ENCODE measurements around the gene ITGAE.

Gene ITGAE

DNA sequence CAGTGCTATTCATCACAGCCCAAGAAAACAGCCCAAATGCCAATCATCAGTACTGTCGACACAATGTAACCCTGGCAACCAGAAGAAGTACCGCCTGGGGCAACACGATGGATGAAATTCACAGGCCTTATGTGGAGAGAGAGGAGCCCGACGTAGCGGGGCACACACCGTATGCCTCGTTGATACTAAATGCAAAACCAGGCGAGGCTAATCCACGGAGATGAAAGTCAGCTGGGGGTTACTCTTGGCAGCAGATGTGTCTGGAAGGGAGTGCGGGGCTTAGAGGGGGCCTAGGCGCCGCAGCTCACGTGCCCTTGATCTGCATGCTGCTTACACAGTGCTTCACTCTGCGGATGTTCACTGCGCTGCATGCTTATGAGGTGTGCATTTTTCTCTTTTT is 29.8 kb downstream of the ITGAE start:
- Histone ChIP-seq H3K27ac (ENCODE audit: low read depth, low read length, severe bottlenecking) (no peak overlapping the region), H3K36me3 (ENCODE audit: control insufficient read depth, insufficient read depth, low read length) (no peaks in the 10 kb centered on the region), H3K4me1 (ENCODE audit: control insufficient read depth, insufficient read depth, low read length, poor library complexity, severe bottlenecking) (peaks cover 4% of the 10 kb centered on the region), H3K9me3 (ENCODE audit: control insufficient read depth, low read length) (no peaks in the 10 kb centered on the region), H3K4me3 (ENCODE audit: extremely low read depth, insufficient read depth, low read length, poor library complexity, severe bottlenecking) (no peak overlapping the region)
- WGBS, 2 experiments (ENCODE audit: insufficient coverage in 2 of 2): 76 to 86% methylated on average over 5 to 12 of the region's 16 CpGs

GRCh38 chr17:3770466-3770865 is 30.5 kb downstream of the ITGAE start:
- 83 to 87% methylated on average over 6 to 8 of the region's 8 CpGs for WGBS, 2 experiments (ENCODE audit: insufficient coverage in 2 of 2)
- Histone ChIP-seq H3K4me3 (ENCODE audit: extremely low read depth, insufficient read depth, low read length, poor library complexity, severe bottlenecking) (no peak overlapping the region), H3K27ac (ENCODE audit: low read depth, low read length, severe bottlenecking) (no peak overlapping the region), H3K36me3 (ENCODE audit: control insufficient read depth, insufficient read depth, low read length) (no peaks in the 10 kb centered on the region), H3K9me3 (ENCODE audit: control insufficient read depth, low read length) (no peaks in the 10 kb centered on the region), H3K4me1 (ENCODE audit: control insufficient read depth, insufficient read depth, low read length, poor library complexity, severe bottlenecking) (peaks cover 4% of the 10 kb centered on the region)

GRCh38 chr17:3768769-3769168 is 32.2 kb downstream of the ITGAE start:
- no peak overlapping the region for H3K4me3 ChIP-seq (ENCODE audit: extremely low read depth, insufficient read depth, low read length, poor library complexity, severe bottlenecking)
- no peak overlapping the region for H3K27ac ChIP-seq (ENCODE audit: low read depth, low read length, severe bottlenecking)
- no peaks in the 10 kb centered on the region for H3K9me3 ChIP-seq (ENCODE audit: control insufficient read depth, low read length)
- H3K36me3 ChIP-seq (ENCODE audit: control insufficient read depth, insufficient read depth, low read length): no peaks in the 10 kb centered on the region
- H3K4me1 ChIP-seq (ENCODE audit: control insufficient read depth, insufficient read depth, low read length, poor library complexity, severe bottlenecking): peaks cover 4% of the 10 kb centered on the region
- WGBS, 2 experiments (ENCODE audit: insufficient coverage in 2 of 2): 83 to 87% methylated on average over 3 to 4 of the region's 8 CpGs

DNA sequence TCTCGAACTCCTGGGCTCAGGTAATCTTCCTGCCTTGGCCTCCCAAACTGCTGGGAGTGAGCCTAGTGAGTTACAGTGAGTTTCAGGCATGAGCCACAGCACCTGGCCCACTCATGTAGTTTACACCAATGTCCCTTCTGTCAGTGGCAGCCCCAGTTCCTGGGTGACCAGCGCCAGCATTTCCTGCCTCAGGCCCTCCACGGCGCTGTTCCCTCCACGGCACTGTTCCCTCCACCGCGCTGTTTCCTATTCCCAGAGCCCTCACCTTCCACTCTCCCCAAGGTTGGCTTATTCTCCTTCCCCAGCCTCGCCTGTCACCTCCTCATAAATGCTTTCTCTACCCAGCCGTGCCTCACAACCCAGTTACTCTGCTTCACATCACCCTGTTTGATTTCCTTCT is 32.6 kb downstream of the ITGAE start:
- Histone ChIP-seq H3K36me3 (ENCODE audit: control insufficient read depth, insufficient read depth, low read length) (no peaks in the 10 kb centered on the region), H3K27ac (ENCODE audit: low read depth, low read length, severe bottlenecking) (no peak overlapping the region), H3K4me3 (ENCODE audit: extremely low read depth, insufficient read depth, low read length, poor library complexity, severe bottlenecking) (no peak overlapping the region), H3K4me1 (ENCODE audit: control insufficient read depth, insufficient read depth, low read length, poor library complexity, severe bottlenecking) (no peaks in the 10 kb centered on the region), H3K9me3 (ENCODE audit: control insufficient read depth, low read length) (no peaks in the 10 kb centered on the region)
- WGBS, 2 experiments (ENCODE audit: insufficient coverage in 2 of 2): 91 to 94% methylated on average over 8 to 9 of the region's 9 CpGs

DNA sequence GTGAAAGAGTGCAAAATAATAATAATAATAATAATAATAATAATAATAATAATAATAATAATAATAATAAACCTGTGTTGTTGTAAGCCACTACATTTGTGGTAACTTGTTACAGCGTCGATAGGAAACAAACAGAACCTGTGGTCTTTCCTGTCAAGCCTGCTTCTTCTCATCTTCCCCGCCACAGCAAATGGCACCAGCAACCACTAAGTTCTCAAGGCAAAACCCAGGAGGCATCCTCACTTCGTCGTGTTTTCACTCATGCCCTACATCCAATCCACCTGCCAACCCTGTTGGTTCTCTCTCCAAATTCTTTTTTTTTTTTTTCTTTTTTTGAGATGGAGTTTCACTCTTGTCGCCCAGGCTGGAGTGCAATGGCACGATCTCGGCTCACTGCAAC is 34.2 kb downstream of the ITGAE start:
- Histone ChIP-seq H3K4me1 (ENCODE audit: control insufficient read depth, insufficient read depth, low read length, poor library complexity, severe bottlenecking) (no peaks in the 10 kb centered on the region), H3K4me3 (ENCODE audit: extremely low read depth, insufficient read depth, low read length, poor library complexity, severe bottlenecking) (no peak overlapping the region), H3K9me3 (ENCODE audit: control insufficient read depth, low read length) (no peaks in the 10 kb centered on the region), H3K27ac (ENCODE audit: low read depth, low read length, severe bottlenecking) (no peak overlapping the region), H3K36me3 (ENCODE audit: control insufficient read depth, insufficient read depth, low read length) (no peaks in the 10 kb centered on the region)
- 90 to 99% methylated on average over 7 to 8 of the region's 8 CpGs for WGBS, 2 experiments (ENCODE audit: insufficient coverage in 2 of 2)

GRCh38 chr17:3765981-3766380 is 35.0 kb downstream of the ITGAE start:
- H3K36me3 ChIP-seq (ENCODE audit: control insufficient read depth, insufficient read depth, low read length): no peaks in the 10 kb centered on the region
- H3K27ac ChIP-seq (ENCODE audit: low read depth, low read length, severe bottlenecking): no peak overlapping the region
- 95 to 100% methylated on average over 5 to 9 of the region's 9 CpGs for WGBS, 2 experiments (ENCODE audit: insufficient coverage in 2 of 2)
- no peaks in the 10 kb centered on the region for H3K4me1 ChIP-seq (ENCODE audit: control insufficient read depth, insufficient read depth, low read length, poor library complexity, severe bottlenecking)
- H3K4me3 ChIP-seq (ENCODE audit: extremely low read depth, insufficient read depth, low read length, poor library complexity, severe bottlenecking): no peak overlapping the region
- H3K9me3 ChIP-seq (ENCODE audit: control insufficient read depth, low read length): no peaks in the 10 kb centered on the region

DNA sequence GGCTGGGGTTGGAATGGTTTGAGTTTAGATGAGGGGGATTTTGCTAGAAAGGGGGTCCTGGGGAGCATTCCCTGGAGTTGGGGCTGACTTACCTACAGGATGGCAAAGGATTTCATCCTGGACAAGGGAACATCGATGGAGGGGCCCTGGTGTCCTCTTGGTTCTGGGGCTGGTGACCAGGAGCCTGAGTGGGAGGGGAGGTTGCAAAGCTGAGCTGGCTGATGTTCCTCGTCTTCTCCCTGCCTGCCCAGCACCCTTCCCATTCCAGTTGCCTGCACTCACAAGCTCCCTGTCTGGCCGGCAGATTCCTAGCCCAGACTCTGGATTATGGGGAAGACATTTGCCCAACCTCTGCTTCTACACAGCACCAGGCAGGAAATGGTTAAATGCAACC is 37.2 kb downstream of the ITGAE start:
- Histone ChIP-seq H3K9me3 (ENCODE audit: control insufficient read depth, low read length) (peaks cover 3% of the 10 kb centered on the region), H3K4me3 (ENCODE audit: extremely low read depth, insufficient read depth, low read length, poor library complexity, severe bottlenecking) (no peak overlapping the region), H3K4me1 (ENCODE audit: control insufficient read depth, insufficient read depth, low read length, poor library complexity, severe bottlenecking) (no peaks in the 10 kb centered on the region), H3K36me3 (ENCODE audit: control insufficient read depth, insufficient read depth, low read length) (no peaks in the 10 kb centered on the region), H3K27ac (ENCODE audit: low read depth, low read length, severe bottlenecking) (no peak overlapping the region)
- WGBS, 2 experiments (ENCODE audit: insufficient coverage in 2 of 2): 40 to 100% methylated on average over 1 of the region's 3 CpGs

DNA sequence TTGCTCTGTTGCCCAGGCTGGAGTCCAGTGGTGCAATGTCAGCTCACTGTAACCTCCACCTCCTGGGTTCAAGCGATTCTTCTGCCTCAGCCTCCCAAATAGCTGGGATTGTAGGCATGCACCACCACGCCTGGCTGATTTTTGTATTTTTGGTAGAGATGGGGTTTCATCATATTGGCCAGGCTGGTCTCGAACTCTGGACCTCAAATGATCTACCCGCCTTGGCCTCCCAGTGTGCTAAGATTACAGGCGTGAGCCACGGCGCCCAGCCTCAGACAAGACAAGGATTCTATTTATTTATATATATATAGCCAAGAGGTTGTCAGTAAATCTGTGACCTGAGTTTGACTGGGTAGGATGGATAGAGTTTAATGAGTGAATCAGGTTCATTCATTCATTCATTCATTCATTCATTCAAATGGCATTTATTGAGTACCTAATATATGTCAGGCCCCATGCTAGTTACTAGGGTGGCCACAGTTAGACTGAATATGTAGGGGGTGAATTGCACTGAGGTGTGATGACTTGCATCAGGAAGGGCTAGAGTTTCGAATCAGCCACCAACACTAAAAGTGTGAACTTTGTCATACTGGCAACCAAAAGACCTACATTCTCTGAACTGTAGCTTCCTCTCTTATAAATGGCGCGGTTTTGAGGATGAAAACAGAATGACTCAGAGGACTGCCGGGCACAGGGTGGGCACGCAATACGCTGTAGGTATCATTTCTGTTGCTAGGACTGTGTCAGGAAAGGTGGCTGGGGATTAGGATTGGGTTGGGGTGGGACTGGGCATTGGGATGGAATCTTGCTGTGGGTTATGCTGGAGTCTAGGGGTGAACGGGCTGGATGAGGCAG is 37.8 kb downstream of the ITGAE start:
- Histone ChIP-seq H3K4me3 (ENCODE audit: extremely low read depth, insufficient read depth, low read length, poor library complexity, severe bottlenecking) (no peak overlapping the region), H3K9me3 (ENCODE audit: control insufficient read depth, low read length) (peaks cover 3% of the 10 kb centered on the region), H3K27ac (ENCODE audit: low read depth, low read length, severe bottlenecking) (no peak overlapping the region), H3K36me3 (ENCODE audit: control insufficient read depth, insufficient read depth, low read length) (no peaks in the 10 kb centered on the region), H3K4me1 (ENCODE audit: control insufficient read depth, insufficient read depth, low read length, poor library complexity, severe bottlenecking) (no peaks in the 10 kb centered on the region)
- WGBS, 2 experiments (ENCODE audit: insufficient coverage in 2 of 2): 94 to 96% methylated on average over 6 to 8 of the region's 14 CpGs

DNA sequence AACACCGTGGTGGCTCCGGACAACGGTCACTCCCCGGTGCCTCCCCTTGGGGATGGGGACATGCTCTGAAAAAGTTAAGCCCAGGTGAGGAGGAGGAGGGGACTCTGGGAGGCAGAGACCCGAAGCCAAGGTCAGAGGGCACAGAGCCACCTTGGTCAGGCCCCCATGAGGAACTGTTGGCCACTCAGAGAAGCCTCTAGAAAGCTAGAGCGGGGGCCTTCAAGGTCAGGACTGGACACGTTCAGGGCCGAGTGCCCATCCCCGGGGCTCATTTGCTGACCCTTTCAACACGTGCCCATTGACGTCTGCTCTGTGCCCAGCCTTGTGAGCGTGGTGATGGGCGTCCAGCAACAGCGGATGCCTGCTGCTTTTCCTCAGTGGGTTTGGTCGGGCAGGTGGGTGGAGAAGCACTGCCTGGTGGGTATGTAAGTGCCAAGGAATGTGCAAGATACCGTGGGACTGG is 39.0 kb downstream of the ITGAE start:
- peaks cover 3% of the 10 kb centered on the region for H3K9me3 ChIP-seq (ENCODE audit: control insufficient read depth, low read length)
- H3K4me1 ChIP-seq (ENCODE audit: control insufficient read depth, insufficient read depth, low read length, poor library complexity, severe bottlenecking): no peaks in the 10 kb centered on the region
- no peak overlapping the region for H3K27ac ChIP-seq (ENCODE audit: low read depth, low read length, severe bottlenecking)
- no peaks in the 10 kb centered on the region for H3K36me3 ChIP-seq (ENCODE audit: control insufficient read depth, insufficient read depth, low read length)
- WGBS, 2 experiments (ENCODE audit: insufficient coverage in 2 of 2): 88 to 91% methylated on average over 14 to 15 of the region's 16 CpGs
- H3K4me3 ChIP-seq (ENCODE audit: extremely low read depth, insufficient read depth, low read length, poor library complexity, severe bottlenecking): no peak overlapping the region

GRCh38 chr17:3761036-3761917 is 39.7 kb downstream of the ITGAE start:
- H3K27ac ChIP-seq (ENCODE audit: low read depth, low read length, severe bottlenecking): no peak overlapping the region
- H3K4me1 ChIP-seq (ENCODE audit: control insufficient read depth, insufficient read depth, low read length, poor library complexity, severe bottlenecking): no peaks in the 10 kb centered on the region
- no peaks in the 10 kb centered on the region for H3K36me3 ChIP-seq (ENCODE audit: control insufficient read depth, insufficient read depth, low read length)
- 87 to 93% methylated on average over 17 to 19 of the region's 23 CpGs for WGBS, 2 experiments (ENCODE audit: insufficient coverage in 2 of 2)
- H3K4me3 ChIP-seq (ENCODE audit: extremely low read depth, insufficient read depth, low read length, poor library complexity, severe bottlenecking): no peak overlapping the region
- peaks cover 3% of the 10 kb centered on the region for H3K9me3 ChIP-seq (ENCODE audit: control insufficient read depth, low read length)
